NCI-H510A (cell line): ENCODE measurements around the gene TNRC6B.
"Not testable (repeated sequence)": the region's sequence is repeated elsewhere in the genome, so short reads cannot be mapped to it uniquely, and the experiment has no call there.

Experiments
- DNase-seq: peaks from one replicate; lab custom pipeline; 2025; lab: John Stamatoyannopoulos, UW

TNRC6B gene

DNA sequence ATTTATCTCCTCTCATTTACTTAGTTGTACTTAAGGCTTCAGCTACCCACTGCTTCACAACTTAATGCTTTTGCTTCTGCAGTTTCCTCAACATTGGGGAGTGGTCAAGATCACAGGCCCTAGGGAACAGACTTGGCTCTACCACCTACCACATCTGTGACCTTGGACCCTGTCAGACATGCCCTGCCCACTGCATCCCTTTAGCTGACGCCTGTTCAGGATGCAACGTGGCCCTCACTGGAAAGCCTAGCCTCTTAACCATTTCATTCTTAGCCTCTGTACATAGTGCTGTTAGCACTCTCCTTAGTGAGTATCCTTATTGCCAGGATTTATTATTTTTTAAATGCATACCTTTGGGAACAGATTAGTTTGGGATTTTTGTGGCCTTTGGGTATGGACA is 34.4 kb downstream of the TNRC6B start:
- DNase-seq: no peak

GRCh38 chr22:40213478-40213877 is 35.8 kb downstream of the TNRC6B start:
- no peak for DNase-seq

- DNase-seq: no peak
These were observed 37.5 kb downstream of the TNRC6B start for GRCh38 chr22:40215266-40215665.

GRCh38 chr22:40216041-40216756 is 38.5 kb downstream of the TNRC6B start:
- DNase-seq: no peak

- DNase-seq: no peak
These were observed 40.4 kb downstream of the TNRC6B start for GRCh38 chr22:40218152-40218551.

- DNase-seq: no peak
These were observed 41.1 kb downstream of the TNRC6B start for GRCh38 chr22:40218723-40219294.

DNA sequence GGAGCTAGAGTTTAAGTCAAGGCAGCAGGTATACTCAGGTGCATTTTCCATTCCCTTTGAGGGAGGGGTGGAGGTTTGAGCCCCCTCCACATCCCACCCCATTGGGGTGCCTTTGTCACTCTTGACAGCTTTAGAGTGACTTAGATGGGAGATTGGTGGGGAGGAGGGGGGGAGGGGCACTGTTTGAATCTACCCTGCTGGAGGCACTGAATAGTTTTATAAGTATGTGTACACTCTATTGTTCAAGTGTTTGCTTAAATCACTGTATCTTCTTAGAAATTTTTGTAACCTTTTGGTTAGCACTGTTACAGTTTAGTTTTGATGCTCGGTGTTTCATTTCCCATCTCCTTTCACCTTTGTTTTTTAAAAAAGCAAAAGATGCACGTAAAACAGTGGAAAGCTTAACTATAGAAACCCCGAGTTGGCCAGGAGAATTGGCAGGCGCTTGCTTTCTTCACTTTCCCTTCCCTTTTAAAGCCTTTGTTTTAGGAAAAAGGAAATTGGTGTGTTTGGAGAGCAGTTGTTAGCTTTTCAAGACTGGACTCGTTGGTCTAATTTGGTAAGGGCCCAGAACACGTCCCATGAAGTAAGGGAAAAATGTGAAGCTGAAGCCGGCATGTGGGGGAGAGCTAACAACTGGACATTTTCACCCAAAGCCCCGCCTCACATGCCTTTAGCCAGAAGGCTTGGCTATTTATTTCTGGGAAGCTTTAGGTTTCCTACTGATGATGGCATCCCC is 42.8 kb downstream of the TNRC6B start:
- DNase-seq: no peak

- DNase-seq: no peak
These were observed 43.3 kb downstream of the TNRC6B start for GRCh38 chr22:40221055-40221414.

DNA sequence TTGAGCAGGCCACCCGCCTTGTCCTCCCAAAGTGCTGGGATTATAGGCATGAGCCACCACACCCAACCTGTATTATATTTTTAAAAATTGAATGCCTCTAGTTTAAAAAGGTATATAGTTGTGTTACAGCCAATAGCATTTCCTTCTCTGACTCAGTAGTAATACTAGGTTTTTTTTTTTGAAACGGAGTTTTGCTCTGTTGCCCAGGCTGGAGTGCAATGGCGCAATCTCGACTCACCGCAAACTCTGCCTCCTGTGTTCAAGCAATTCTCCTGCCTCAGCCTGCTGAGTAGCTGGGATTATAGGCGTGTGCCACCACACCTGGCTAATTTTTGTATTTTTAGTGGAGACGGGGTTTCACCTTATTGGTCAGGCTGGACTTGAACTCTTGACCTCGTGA is 45.3 kb downstream of the TNRC6B start:
- not testable (repeated sequence) for DNase-seq

- DNase-seq: no peak
These were observed 47.0 kb downstream of the TNRC6B start for GRCh38 chr22:40224702-40225101.

GRCh38 chr22:40226620-40227019 is 48.9 kb downstream of the TNRC6B start:
- DNase-seq: no peak

DNA sequence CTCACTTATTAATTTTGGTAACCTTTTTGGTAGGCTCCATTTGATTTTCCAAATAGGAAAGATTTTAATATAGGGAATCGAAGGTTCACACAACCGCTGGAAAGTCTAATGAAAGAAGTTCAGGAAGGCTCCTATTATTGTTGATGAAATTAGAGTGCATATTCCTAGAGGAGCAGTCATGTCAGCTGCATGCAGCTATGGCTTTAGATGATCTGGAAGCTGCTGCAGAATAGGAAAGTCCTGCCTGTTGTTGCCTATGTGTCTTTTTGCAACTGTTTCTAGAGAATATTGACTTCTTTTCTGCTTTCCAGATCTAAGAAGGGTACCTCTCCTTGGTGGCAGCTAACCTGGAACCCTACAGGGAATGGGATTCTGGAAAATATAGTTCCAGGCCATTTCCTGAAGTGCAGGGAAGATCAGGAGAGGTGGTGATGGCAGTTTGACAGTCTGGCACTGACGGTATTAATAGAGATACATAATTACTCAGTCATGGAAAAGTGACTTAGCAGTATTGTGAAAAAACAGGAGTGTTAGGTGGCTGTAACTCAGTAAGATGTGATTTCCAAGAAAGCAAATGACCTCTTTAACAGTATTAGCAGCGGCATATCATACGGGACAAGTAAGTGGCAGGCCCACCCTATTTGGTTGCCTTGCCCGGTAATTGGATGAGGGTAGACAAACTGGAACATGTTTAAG is 54.0 kb downstream of the TNRC6B start:
- DNase-seq: no peak

- DNase-seq: no peak
These were observed 54.9 kb downstream of the TNRC6B start for GRCh38 chr22:40232624-40233023.

GRCh38 chr22:40233886-40234285 is 56.2 kb downstream of the TNRC6B start:
- DNase-seq: no peak

- no peak for DNase-seq
These were observed 56.9 kb downstream of the TNRC6B start for GRCh38 chr22:40234658-40235057.

GRCh38 chr22:40235308-40235707 is 57.6 kb downstream of the TNRC6B start:
- no peak for DNase-seq

DNA sequence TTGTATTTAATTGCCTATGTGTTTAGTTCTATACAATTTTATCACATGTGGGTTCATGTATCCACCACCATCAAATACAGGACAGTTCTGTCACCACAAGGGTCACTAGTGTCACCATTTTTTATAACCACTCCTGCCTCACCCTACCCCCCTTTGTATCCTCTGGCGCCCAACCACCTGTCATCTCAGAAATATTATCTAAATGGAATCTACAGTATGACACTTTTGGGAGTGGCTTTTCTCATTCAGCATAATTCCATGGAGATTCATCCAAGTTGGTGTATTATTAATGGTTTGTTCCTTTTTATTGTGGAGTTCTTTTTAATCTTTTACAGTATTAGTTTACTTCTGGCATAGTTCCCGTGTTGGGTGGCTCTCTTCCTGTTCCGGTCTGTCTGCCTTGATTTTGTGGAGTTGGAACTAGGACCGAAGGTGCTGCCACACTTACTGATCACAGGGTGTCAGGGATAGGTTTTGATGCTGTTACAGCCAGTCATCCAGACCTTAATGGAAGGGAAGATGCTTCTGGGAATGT is 58.5 kb downstream of the TNRC6B start:
- no peak for DNase-seq

DNA sequence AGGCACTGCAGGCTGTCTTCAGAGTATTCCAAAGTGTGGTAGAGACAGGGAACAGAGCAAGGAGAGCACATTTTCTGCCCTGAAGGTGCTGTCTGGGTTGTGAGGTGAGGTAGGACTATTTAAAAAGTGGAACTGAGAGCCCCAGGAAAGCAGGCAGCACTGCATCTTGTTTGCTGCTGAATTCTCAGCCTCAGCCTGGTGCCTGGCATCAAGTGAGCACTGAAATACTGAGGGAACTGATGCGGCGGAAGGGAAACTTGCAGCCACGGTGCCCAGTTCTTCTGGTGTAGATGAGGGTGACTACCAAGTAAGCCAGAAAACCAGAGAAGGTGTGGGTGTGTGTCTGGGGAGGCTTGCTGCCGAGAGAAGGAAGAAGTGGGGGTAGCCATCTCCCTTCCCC is 59.5 kb downstream of the TNRC6B start:
- no peak for DNase-seq

GRCh38 chr22:40237788-40238424 is 60.2 kb downstream of the TNRC6B start:
- no peak for DNase-seq

- no peak for DNase-seq
These were observed 61.0 kb downstream of the TNRC6B start for GRCh38 chr22:40238425-40239344.

GRCh38 chr22:40239345-40239683 is 61.6 kb downstream of the TNRC6B start:
- DNase-seq: no peak
